Lower leg skin (tissue), 4 donors: ENCODE results near the gene CDH15. TPM values are rescaled to one million over a fixed set of nuclear protein-coding genes. Genes with fewer than 3 reads are reported as not detected.

Experiments used
- DNase-seq, 2 donors: peaks; one replicate each; pipeline ENCODE4 v3.0.0-alpha.2; 2019; ENCODE audit warnings: low spot score in 2 of 2
- H3K4me3 ChIP-seq: fragments of 200-600 bp; sonication (generic); 2 replicates; pipeline ENCODE4 v1.5.1; 2017; ENCODE audit warnings: mild to moderate bottlenecking, low read depth; ENCODE audit not compliant: poor library complexity, severe bottlenecking
- CTCF ChIP-seq, 3 donors: fragments of 450-650 bp; IDR thresholded peaks; one replicate each; pipeline ENCODE4 v1.5.1; 2016; ENCODE audit warnings: antibody characterized with exemption in 3 of 3, mild to moderate bottlenecking in 3 of 3, moderate library complexity in 2 of 3
- POLR2A ChIP-seq, 2 donors: fragments of 450-650 bp; IDR thresholded peaks; one replicate each; pipeline ENCODE4 v1.6.1; 2016 to 2017; ENCODE audit warnings: antibody characterized with exemption in 2 of 2, mild to moderate bottlenecking in 1 of 2, moderate library complexity in 1 of 2
- WGBS, 2 donors: methylation state at CpG; one replicate each; pipeline ENCODE4 v1.1.5; 2018; 5-methylcytosine and 5-hydroxymethylcytosine counted together
- intact Hi-C: fragments of 100-400 bp; cut with DNase I; formaldehyde crosslinking; loops from one replicate; pipeline ENCODE4 v1.15.0; 2023; ENCODE audit warnings: low total_unique reads
- total RNA-seq, 4 donors: library from RNA; depleted of rRNA; stranded (reverse); fragments of >200 nt; gene quantifications; one replicate each; pipeline ENCODE4 v1.1.0, GENCODE V29; 2016

The CDH15 gene
- total RNA-seq, 4 donors from 2014 or later: not detected

- TF ChIP-seq POLR2A (IDR thresholded peaks at IDR 0.05) (no peak), CTCF (IDR thresholded peaks at IDR 0.05) (peak in 1 of 3 donors; percentile 46)
- intact Hi-C loops: no loop called here
- DNase-seq: no peak
- 85 to 95% methylated on average over 3 of the region's 3 CpGs for WGBS, 2 donors
- no peak overlapping the region for H3K4me3 ChIP-seq
Observed at GRCh38 chr16:89221604-89222003, 50.1 kb downstream of the CDH15 start.

DNA sequence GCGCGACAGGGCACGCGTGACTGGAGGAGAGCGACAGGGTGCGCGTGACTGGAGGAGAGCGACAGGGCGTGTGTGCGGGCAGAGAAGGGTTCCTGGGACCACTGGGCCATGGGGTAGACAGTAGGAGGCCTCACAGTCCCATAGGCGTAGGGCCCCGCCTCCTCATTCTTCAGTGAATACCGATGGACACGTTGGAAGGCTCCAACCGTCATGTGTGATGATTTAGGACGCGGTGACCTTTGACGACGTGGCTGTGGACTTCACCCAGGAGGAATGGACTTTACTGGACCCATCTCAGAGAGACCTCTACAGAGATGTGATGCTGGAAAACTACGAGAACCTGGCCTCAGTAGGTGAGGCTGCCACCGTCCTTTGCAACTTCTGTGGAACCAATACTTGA lies 51.4 kb downstream of the CDH15 start:
- WGBS, 2 donors: 92 to 96% methylated on average over 21 of the region's 21 CpGs
- H3K4me3 ChIP-seq: no peak overlapping the region
- TF ChIP-seq POLR2A (IDR thresholded peaks at IDR 0.05) (no peak), CTCF (IDR thresholded peaks at IDR 0.05) (no peak)
- no peak for DNase-seq
- intact Hi-C loops: no loop called here

- WGBS, 2 donors: 92 to 97% methylated on average over 10 of the region's 10 CpGs
- TF ChIP-seq CTCF (IDR thresholded peaks at IDR 0.05): no peak
- no peak for TF ChIP-seq POLR2A (IDR thresholded peaks at IDR 0.05)
- H3K4me3 ChIP-seq: no peak overlapping the region
- intact Hi-C loops: no loop called here
- no peak for DNase-seq
Observed at GRCh38 chr16:89224665-89225064, 53.1 kb downstream of the CDH15 start.

DNA sequence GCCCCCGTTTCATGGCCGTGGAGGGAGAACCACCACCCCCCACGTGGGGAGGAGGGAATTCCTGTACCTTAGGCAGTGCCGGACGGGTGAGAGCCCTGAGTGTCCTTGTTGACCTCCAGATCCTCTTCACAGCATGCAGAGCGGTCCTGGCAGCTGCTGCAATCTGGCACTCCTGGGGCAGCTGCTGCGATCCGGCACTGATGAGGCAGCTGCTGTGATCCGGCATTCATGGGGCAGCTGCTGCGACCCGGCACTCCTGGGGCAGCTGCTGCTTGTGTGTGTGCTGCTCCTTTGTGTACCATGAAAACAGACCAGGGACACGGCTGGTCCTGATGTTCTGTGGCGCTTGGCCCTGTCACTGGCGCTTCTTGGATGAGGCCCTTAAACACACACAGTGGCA lies 58.7 kb downstream of the CDH15 start:
- no peak overlapping the region for H3K4me3 ChIP-seq
- intact Hi-C loops: no loop called here
- WGBS, 2 donors: 93 to 94% methylated on average over 10 to 11 of the region's 14 CpGs
- DNase-seq: no peak
- no peak for TF ChIP-seq POLR2A (IDR thresholded peaks at IDR 0.05)
- no peak for TF ChIP-seq CTCF (IDR thresholded peaks at IDR 0.05)

DNA sequence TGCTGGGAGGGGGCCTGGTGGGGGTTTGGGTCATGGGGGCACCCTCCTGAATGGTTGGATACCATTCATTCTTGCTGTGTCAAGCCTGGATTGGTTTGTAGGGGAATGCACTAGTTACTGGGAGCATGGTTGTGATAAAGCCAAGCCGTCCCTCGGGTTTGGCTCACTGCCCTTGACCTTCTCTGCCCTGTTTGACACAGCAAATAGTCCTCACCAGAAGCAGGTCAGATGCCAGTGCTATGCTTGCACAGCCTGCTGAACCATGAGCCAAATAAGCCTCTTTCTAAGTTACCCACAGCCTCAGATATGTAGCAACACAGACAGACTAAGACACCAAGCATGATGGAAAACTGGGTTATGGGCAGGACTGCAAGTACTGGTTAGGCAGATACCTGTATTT lies 60.6 kb downstream of the CDH15 start:
- WGBS, 2 donors: 86 to 91% methylated on average over 2 of the region's 2 CpGs
- no peak for DNase-seq
- TF ChIP-seq CTCF (IDR thresholded peaks at IDR 0.05) (no peak), POLR2A (IDR thresholded peaks at IDR 0.05) (no peak)
- no peak overlapping the region for H3K4me3 ChIP-seq
- intact Hi-C loops: no loop called here

GRCh38 chr16:89233678-89234490 lies 62.3 kb downstream of the CDH15 start:
- intact Hi-C loops: no loop called here
- TF ChIP-seq POLR2A (IDR thresholded peaks at IDR 0.05) (no peak), CTCF (IDR thresholded peaks at IDR 0.05) (no peak)
- WGBS, 2 donors: 95 to 97% methylated on average over 16 of the region's 16 CpGs
- no peak for DNase-seq
- no peak overlapping the region for H3K4me3 ChIP-seq
